GM21619 (cell line): ENCODE results near the gene ZDHHC1.
"Not testable (repeated sequence)": the region's sequence is repeated elsewhere in the genome, so short reads cannot be mapped to it uniquely, and the experiment has no call there.

Experiments
- ATAC-seq: cut with Tn5 transposase; IDR thresholded peaks from one replicate; pipeline ENCODE4 v1.9.1; 2021; ENCODE audit not compliant: unreplicated experiment

Gene ZDHHC1

DNA sequence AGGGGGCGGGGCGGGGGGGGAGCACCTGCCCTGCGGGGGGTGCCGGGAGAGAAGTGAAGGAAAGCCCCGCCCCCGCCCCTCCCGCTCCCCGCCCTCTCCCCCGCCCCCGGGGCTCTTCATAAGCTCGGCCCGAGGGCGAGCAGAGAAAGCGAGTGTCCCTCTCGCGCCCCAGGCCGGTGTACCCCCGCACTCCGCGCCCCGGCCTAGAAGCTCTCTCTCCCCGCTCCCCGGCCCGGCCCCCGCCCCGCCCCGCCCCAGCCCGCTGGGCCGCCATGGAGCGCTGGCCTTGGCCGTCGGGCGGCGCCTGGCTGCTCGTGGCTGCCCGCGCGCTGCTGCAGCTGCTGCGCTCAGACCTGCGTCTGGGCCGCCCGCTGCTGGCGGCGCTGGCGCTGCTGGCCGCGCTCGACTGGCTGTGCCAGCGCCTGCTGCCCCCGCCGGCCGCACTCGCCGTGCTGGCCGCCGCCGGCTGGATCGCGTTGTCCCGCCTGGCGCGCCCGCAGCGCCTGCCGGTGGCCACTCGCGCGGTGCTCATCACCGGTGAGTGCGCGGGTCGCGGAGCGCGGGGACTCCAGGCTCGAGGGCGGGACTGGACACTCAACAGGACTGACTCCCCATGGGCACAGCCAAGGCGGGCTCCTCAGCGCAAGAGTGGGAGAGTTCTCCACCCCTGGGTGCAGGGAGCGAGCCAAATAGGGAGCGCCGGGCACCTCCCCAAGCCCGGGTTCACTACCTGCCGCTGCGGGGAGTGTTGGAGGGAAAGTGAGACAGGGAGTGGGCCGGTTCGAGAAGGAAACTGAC, 14.9 kb upstream of the ZDHHC1 start, which contains the start of gene HSD11B2:
Gene HSD11B2, plus strand, starts transcription at position 145 of the 798 bp plus-strand sequence. Its CDS starts 128 bp downstream, at position 273.
- ATAC-seq: no peak

DNA sequence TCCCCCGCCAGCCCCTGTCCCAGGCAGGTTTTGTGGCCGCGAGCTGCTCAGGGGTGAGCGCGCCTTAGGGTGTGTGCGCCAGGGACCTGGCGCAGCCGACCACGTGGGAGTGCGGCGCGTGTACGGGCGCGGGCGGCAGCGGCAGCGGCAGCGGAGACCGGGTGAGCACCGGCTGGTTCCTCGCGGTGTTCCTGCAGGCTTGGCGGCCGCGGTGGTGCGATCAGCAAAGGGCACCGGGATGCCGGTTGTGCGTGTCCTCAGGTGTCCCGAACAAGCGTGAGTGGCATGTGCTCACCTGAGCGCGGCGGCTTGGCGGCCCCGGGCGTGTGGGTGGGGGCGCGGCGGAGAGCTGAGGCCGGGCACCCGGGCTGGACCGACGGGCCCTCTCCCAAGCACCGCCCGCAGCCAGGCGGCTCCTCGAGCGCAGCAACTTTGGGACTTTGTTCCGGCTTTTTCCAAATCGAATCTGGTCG, 14.3 kb upstream of the ZDHHC1 start:
- no peak for ATAC-seq

DNA sequence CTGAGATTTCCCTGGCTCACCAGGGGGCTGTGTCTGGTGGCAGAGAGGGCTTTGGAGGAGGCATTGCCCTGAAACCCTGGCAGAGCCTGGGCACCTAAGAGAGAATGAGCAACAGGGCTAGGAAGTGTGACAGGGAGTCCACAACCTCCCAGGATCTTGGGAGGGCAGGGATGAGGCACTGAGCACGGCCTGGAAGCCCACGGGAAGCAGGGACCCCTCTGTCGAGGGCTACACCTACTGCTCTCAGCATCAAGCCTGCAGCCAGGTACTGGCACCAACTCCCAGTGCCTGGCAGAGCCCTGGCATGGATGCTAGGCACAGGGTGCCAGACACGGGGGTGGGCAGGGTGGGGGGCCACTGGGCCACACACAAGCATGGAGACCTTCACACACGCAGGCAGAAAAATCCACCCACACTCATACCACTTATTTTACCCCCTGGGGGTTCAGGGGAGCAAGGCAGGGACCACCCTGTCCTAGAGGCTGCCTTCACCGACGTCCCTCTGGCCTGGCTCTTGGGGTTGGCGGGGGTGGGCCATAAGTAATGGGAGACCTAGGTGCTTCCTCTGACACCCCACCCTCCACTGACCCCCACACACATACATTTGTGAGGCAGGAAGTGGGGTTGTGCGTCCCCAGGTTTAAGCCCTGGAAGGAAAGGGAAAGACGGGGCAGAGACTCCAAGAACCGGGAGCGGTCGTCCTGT, 13.7 kb upstream of the ZDHHC1 start:
- no peak for ATAC-seq

DNA sequence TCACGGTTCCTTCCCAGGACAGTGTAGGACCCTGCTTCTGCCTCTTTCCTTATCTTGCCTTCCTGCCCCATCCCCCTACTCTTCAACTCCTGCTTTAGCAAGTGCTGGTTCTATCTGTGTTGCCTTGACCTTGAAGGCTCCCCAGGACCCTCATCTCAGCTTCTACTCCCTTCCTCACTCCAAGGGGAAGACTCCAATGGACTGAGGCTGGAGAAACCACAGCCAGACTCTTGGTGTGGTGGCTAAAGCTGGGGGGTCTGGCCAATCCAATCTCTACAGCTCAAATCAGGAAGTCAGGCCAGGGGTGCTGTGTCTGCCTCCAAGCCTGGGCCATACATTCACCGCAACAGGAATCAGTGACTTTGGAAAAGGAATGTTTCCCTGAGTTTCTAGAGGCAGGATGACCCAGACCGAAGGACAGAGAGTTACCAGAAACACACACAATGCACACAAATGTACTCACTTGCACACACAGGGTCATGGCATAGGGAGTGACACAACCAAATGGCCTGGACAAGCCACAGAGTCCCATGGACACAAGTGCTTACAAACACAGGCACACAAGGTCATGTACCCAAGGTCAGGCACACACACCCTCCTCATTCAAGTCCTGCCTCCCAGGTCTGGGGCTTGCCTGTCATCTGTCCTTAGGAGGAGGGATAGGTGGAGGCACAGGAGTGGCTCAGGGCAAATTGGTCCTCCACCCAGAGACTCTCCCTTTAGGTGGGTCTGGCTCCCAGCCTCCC, 12.9 kb upstream of the ZDHHC1 start:
- ATAC-seq: no peak

DNA sequence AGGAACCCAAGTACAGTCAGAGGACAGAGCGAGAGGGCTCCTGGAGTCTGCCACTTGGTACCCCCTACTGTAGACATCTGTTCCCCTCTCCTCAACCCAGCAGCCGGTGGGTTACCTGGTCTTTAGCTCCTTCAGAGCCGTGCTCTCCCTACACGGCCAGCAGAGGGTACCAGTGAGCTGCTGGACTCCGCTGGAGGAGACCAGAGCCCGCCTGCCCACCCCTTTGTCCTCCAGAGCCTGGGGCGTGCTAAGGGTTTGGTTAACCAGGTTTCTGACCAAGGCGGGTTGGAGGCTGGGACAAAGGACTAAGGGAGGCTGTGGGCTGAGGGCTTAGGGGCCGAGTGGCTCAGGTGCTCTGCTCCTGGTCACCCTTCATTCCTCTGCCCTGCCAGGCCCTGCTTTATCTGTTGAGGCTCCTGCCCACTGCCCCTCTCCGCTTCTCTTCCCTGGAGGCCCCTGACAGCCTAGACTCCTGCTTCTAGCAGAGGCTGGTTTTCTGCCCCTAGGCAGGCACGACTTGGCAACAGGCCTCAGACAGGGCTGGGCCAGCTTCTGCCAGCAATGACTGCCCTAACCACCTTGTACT, 12.0 kb upstream of the ZDHHC1 start:
- peak; percentile 59 for ATAC-seq

DNA sequence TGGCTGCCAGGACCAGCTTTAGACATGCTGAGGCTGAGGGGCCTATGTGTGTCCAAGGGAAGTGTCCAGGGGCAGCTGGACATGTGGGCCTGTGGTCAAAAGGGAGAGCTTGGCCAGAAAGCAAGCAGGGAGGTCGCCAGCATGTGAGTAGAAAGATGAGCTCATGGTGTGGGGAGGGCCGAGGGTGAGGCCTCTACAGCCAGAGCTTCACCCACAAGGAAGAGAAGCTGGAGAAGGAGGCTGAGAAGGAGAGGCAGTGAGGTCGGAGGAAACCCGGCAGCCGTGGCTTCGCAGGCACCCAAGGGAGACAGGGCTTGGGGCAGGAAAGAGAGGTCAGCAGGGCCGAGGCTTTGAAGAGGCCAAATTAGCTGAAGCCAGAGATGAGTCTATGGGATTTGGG, 10.7 kb upstream of the ZDHHC1 start:
- ATAC-seq: no peak

DNA sequence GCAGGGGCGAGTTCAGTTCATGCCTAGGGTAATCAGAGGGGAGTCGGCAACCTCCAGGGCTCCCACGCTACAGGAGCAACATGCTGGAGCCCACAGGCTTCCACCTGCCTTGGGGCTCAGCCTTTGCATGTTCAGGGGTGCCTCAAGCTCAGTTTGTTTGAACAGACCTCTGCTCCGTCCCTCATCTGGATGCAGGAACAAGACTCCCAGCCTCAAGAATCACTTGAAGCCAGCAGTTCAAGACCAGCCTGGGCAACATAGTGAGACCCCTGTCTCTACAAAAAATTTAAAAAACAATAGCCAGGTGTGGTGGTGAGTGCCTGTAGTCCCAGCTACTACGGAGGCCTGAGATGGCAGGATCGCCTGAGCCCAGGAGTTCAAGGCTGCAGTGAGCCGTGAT, 9.7 kb upstream of the ZDHHC1 start:
- ATAC-seq: no peak

DNA sequence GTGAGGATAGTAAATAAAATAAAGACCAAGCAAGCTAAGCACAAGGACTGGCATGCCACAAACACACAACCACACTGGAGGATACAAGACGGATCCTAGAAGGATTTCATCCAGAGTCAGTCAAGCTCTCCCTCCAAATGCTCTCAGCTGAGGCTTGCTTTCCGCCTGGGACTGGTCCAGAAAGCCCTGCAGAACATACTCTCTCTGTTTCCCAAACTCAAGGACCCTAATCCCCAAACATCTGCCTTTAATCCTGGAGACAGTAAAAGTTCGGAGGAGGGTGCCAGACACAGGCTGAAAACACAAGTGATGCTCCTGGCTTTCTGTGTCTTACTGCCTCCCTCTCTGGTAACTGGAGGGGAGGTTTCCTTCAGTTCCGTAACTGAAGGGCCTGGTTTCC, 9.3 kb upstream of the ZDHHC1 start:
- ATAC-seq: no peak

DNA sequence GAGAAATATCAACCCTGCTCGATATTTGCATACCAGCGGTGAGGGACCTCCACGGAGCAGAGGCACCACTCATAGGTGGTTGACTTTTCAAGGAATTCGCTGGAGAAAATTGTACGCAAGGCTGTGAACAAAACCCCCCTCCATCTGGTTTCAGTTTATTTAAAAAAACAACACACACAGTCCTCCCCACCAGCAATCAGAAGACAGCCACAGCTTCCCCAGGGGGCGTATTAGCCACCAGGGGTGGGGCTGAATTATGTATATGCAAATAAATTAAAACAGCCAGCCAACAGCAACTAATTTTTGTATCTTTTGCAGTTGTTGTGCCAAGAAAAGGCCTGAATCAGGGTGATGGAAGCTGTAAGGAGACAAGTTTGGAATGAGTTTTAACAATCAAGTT, 8.8 kb upstream of the ZDHHC1 start:
- ATAC-seq: no peak

DNA sequence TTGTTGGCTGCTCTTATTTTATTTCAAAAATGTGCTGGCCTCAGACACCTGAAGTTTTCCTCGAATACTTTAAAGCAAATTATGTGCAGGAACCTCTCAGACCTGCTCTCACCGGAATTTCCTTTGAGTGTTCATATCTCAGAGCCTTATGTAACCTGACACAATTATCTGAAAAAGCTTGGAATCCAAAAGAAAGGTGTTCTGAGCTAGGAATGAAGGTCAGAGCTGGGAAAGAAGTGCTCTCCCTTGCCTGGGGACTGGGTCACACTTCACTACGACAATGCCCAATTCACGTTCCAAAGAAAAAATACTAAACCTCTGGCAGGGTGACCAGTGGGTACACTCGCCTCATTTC, 8.0 kb upstream of the ZDHHC1 start:
- ATAC-seq: no peak

DNA sequence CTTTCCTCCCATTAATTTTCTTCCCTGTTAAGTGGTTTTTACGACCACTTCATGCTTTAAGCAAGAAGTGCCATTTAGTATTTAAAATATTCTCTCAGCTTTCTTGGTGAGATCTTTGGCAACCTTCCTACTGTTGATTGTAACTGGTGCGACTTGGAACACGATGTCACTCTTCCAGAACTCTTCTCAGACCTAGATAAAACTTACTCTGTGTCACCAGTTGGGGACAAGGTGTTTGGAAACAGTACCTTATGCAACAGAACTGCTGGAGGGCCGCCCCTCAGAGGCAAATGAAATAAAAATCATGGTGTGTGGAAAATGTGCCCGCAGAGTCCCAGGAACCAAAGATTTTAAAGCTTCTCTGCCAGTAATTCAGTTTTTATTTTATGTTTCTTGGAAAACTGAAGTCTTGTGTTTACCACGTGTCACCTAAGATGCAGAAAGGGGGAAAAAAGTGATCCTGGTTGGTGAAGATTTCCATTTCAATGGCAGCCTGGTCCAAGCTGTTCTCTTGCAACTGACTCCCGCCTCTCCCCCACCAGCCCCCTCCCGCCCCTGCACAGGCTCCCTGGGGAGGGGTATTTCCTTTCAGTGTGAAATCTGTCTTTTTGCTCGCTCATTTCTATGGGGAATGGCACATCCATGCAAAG, 7.5 kb upstream of the ZDHHC1 start:
- ATAC-seq: no peak

DNA sequence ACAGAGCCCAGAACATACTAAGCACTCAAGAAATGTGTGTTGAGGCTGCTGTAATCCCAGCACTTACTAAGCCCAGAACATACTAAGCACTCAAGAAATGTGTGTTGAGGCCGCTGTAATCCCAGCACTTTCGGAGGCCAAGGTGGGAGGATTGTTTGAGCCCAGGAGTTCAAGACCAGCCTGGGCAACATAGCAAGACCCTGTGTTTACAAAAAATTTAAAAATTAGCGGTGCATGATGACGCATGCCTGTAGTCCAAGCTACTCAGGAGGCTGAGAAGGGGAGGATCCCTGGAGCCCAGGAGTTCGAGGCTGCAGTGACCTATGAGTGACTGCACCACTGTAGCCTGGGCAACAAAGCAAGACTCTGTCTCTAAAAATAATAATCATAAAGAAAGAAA, 6.7 kb upstream of the ZDHHC1 start:
- no peak for ATAC-seq

DNA sequence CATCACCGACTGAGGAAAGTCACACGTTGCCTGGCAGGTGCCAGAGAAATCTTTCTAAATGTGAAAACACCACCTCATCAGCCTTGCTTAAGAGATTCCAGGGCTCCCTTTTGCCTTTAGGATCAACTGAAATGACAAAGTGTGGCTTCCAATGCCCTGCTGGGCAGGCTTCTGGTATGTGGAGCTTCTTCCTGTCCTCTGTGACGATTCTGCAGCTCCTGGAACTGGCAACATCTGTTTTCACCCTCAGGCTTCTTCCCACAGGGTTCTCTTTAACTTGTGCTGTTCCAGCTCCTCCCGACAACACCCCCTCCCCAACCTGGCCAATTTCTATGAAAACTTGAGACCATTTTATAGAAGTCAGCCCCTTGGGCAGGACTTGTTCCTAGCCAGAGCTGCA, 4.8 kb upstream of the ZDHHC1 start:
- no peak for ATAC-seq

DNA sequence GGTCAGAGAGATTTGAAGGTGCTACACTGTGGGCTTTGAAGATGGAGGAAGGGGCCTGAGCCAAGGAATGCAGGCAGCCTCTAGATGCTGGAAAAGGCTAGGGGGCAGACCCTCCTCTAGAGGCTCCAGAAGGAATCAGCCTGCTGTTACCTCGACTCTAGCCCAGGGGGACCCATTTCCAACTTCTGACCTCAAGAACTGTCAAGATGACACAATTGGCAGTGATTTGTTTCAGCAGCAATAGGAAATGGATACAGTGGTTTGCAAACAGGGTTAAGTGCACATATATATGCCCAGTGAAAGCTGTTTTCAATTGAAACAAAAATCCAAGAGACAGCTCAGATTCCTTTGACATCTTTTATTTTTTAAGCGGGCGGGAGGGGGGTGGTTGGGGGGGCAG, 3.7 kb upstream of the ZDHHC1 start:
- ATAC-seq: no peak

DNA sequence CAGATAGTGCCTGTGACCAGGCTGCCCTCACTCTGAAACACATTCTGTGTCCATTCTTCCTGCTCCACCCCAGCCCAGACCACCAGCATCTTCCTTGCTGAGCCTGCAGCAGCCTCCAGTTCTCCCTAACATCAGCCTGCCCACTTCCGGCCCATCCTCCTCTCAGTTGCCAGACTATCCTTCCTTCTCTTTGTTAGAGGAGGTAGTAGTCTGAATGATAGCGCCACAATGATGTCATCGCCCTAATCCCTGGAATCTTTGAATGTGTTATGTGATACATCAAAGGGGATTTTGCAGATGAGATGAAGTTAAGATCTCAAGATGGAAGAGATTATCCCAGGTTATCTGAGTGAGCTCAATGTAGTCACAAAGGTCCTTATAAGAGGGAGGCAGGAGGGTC, 3.2 kb upstream of the ZDHHC1 start:
- ATAC-seq: no peak

DNA sequence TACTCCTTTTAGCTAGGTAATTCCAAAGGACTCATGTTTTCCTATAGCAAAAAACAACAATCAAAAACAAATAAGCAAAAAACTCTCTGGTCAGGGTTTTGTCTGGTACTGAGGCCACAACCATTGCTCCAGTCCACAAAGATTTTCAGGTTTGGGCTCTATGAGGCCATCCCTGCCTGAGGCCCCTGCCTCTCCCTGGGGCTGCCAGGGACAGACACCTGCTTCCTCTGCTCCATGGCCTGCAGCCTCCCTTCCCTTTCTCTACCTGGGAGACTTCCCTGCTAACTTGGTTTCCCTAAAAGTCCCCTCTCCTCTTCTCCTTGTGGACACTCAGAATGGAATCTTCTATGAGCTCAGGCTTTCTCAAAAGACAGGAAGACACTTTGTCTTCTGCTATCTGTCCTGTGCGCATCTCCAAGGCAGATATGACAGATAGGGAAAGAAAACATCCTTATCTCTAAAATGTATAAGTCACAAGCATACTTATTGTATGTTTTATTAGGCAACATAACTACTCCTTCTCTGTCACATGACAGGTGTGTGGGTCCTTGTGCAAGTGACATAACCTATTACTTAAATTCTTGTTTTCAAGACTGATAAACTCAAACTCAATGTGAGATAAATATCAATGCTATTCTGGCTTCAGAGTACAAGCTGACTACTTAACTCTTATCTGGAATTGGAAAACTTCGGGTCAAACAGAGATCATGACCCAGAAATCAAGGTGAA, 1.2 kb upstream of the ZDHHC1 start:
- no peak for ATAC-seq

DNA sequence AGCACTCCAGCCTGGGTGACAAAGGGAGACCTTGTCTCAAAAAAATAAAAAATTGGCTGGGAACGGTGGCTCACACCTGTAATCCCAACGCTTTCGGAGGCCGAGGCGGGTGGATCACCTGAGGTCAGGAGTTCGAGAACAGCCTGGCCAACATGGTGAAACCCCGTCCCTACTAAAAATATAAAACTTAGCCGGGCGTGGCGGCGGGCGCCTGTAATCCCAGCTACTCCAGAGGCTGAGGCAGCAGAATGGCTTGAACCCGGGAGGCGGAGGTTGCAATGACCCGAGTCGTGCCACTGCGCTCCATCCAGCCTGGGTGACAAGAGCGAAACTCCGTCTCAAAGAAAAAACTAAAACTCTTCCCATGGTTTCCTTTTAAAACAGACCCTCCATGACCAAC, 856 bp downstream of the ZDHHC1 start:
- ATAC-seq: not testable (repeated sequence)

DNA sequence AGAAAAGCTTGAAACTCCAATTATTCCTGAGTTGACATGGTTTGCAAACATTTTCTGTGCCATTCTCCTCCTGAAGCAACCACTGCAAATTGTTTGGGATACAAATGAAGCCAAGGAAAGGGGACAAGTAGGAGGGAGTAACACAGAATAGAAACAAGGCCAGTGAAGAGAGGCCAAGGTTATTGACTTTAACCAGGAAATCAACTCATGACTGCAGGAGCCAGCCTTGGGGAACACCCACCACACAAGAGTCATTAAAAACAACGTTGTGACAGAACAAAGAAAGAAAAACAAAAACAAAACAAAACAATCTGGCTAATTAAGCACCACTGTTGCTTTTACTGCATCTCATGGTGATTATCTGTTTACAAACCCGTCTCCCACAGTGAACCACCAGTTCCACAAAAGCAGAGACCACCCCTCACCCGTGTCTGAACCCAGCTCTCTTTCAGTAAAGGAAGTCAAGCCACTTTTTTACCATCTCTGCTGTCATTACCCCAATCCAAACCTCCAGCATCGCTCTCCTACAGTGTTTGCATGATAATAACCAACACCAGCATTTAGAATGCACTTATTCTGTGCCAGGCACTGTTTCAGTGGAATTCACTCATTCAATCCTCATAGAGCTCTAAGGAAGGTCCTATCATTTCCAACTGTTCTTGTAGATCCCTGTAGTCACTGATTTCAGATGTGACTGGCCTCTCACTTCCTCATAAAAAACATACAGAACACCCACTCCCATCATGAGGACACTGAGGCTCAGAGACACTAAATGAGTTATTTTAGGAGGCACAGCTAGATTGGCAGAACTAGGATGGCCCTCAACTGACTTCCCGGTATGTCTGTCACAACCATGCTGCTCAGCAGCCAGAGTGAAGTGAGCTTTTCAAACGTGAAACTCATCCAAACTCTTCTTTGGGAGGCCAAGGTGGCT, 2.0 kb downstream of the ZDHHC1 start:
- ATAC-seq: no peak

DNA sequence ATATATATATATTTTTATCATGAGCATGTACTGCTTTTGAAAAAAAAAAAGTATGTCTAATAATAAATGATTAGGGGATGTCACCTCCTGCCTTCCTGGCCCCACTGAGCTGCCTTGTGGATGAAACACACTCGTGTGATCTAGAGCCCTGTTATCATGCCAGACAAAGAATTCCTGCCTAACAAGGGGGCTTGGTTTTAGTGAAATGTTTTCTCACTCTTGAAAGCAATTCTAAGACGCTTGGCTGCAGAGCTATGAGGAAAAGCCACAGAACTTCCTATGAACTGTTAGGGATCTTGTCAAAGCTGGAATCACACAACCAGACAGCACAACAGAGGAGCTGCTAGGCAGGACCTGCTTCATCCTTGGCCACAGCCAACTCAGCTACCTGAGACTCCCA, 4.0 kb downstream of the ZDHHC1 start:
- ATAC-seq: no peak
